Ovary (tissue), 3 donors: ENCODE measurements around the gene B3GALT4.

Source experiments
- EP300 ChIP-seq: sonication (generic); formaldehyde crosslinking; IDR thresholded peaks from one replicate; pipeline ENCODE4 v1.6.1; 2017; ENCODE audit warnings: antibody characterized with exemption
- POLR2A ChIP-seq: fragments of 450-650 bp; IDR thresholded peaks from one replicate; pipeline ENCODE4 v1.6.1; 2017; ENCODE audit warnings: antibody characterized with exemption, mild to moderate bottlenecking, moderate library complexity
- TF ChIP-seq, protein P1 (sequence below), 3 donors: fragments of 450-650 bp in 2 of 3; fragments of 200-600 bp in 1 of 3; IDR thresholded peaks; one replicate each; pipeline versions ENCODE4 v1.5.1 to v1.8.0; 2016 to 2022; ENCODE audit warnings: antibody characterized with exemption in 3 of 3, mild to moderate bottlenecking in 1 of 3
- donor health status: DM: no; HTN: no; CAD: no.

DNA sequence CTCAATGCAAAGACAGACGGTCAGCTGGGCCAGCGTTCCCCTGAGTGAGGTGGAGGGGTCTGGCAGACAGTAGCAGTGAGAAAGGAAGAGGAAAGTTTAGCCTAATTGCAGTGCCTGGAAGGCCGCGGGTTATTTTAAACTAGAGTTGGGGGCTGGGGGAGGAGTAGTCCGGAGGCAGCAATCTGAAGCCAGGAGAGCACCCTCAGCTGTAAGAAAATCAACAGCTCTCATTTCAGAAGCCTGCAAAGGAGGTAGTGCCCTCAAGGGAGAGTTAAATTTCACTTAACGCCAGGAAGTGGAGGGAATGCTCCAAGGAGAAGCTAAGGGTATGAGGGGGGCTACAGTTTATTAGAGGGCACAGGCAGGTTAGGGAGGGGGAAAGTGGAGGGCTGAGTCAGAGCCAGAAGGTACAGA is 41.7 kb upstream of the B3GALT4 start:
- TF ChIP-seq POLR2A (no peak), EP300 (no peak)
- TF ChIP-seq, protein P1, sequence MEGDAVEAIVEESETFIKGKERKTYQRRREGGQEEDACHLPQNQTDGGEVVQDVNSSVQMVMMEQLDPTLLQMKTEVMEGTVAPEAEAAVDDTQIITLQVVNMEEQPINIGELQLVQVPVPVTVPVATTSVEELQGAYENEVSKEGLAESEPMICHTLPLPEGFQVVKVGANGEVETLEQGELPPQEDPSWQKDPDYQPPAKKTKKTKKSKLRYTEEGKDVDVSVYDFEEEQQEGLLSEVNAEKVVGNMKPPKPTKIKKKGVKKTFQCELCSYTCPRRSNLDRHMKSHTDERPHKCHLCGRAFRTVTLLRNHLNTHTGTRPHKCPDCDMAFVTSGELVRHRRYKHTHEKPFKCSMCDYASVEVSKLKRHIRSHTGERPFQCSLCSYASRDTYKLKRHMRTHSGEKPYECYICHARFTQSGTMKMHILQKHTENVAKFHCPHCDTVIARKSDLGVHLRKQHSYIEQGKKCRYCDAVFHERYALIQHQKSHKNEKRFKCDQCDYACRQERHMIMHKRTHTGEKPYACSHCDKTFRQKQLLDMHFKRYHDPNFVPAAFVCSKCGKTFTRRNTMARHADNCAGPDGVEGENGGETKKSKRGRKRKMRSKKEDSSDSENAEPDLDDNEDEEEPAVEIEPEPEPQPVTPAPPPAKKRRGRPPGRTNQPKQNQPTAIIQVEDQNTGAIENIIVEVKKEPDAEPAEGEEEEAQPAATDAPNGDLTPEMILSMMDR (IDR thresholded peaks at IDR 0.05) = no peak
